Fibroblast of the conjunctiva (primary cell): ENCODE results near the gene SEC61A1.
A peak's percentile ranks its signal among the peaks of the same experiment; 100 is the strongest.

Experiments used
- DNase-seq: peaks from one replicate; pipeline ENCODE4 v3.0.0-alpha.2; 2010; ENCODE audit warnings: low read depth

The SEC61A1 gene

DNA sequence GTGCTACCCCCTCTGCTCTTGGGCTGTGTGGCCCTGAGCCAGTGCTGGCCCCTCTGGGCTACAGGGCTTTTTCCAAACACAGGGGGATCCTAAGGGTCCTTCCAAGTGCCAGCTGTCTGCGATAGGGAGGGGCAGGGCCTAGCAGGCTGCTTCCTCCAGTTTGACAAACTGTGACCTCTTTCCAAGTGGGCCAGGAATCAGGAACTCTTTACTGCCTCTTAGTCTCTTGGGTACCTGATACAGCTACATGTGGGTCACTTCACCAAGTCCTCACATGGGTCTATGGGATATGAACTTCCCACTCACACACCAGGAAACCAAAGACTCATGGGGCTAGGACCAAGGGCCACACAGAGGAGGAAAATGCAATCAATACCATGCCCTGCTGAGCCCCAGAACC lies 25.4 kb downstream of the SEC61A1 start:
- no peak for DNase-seq

DNA sequence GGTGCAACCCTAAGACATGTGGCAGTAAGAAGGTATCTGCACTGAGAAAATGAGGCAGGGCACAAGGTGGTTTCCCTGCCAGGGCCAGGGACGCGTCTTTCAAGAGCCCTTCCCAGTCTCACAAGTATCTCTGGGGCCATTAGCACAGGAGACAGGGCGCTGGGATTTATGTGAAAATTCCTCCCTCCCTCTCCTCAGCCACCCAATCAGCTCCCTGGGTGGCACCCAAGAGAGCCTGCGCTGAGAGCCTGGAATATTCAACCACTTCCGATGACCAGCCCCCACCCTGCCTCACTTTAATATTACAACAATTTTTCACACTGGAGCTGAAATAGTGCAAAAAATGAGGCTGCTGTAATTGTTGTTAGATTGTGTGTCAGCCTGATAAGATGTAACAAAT lies 26.1 kb downstream of the SEC61A1 start:
- no peak for DNase-seq

DNA sequence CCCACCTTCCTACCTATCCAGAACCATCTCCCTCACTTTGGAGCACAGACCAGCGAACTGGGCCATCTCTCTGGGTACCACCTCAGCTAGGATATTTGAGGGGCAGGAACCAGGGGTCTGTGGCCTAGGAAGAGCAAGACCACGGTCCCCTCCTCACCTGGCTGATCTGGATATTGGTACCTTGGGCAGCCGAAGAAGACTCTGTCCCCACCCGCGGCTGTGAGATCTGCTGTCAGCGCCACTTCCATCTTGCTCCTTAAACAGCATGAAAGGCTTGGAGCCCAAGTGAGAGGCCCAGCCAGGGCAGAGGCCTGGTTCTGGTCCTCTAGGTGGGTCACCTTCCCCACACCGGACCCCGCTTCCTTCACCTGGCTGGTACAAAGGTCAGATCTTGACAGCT lies 26.6 kb downstream of the SEC61A1 start:
- DNase-seq = no peak

DNA sequence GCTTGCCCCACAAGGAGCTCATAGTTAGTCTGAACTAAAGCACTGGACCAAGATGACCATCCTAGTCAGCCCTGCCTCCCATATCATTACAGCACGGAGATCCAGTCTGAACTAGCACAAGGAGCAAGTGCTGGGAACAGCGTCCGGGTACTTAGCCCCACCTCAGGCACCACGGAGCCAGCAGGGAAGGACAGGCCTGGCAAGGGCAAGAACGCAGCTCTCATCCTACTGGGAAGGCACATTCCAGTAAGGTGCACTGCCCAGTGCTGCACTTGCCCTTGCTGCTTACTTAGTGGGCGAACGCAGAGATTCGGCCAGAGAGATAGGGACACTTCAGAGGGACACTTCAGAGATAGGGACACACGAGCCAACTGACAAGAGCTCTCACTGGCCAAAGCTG lies 27.6 kb downstream of the SEC61A1 start:
- DNase-seq = no peak

DNA sequence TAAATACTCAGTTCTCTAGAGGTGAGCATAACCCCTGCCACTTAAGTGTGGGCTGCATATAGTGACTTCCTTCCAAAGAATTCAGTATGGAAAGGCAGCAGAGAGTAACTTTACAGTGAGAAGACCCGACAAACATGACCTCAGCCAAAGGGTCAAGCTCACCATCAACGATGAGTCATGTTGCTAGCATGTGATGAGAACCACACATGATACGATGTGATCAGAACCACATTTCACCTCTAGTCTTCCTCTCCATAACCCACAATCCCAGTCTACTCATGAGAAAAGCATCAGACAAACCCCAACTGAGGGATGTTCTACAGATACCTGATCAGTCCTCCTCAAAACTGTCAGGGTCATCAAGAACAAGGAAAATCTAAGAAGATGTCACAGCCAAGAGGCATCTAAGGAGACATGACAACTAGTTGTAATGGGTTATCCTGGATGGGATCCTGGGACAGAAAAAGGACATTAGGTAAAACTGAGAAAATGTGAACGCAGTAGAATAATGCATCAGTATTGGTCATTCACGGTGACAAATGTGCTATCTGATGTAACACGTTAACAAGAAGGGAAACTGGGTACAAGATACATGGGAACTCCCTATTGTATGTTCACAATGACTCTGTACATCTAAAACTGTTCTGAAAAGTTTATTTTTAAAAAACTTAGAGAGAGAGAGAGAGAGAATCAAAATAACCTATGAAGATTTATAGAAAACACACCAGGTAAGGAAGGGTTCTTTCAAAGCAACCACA lies 28.3 kb downstream of the SEC61A1 start:
- peak; percentile 80 for DNase-seq

DNA sequence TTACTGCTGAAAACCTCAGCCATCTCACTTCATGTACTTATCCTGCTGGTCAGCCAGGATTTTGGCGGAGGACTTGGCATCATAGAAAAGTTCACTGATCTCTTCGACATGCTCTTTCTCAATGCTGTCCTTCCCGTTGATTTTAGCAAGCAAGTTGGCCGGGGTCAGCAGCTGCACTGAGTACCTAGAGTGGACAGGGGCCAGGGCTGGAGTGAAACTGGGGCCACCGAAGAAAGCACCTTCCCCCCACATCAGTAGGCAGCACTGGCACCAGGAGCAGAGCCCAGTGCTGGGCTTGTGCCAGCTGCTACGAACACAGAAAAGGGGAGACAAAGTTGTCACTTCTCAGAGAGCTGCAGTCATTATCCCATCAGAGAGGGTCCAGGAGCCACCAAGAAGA lies 29.0 kb downstream of the SEC61A1 start:
- no peak for DNase-seq

DNA sequence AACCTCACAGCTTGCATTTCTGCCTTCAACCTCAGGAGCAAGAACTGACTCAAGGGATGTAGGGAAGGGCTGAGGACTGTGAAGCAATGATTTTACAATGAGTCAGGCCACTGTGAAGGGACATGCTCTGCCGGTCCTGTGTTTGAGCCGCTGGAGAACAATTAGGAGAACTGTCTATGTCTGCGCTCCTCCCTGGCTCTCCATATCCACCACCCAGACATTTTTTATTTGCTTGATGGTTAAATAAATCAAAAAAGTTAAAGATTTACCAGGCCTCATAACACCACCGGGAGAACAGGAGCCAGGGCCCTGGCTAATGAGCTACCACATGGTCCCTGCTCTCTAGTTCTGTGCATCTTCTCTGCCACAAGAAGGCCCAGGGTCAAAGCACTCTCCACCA lies 29.6 kb downstream of the SEC61A1 start:
- DNase-seq = no peak

DNA sequence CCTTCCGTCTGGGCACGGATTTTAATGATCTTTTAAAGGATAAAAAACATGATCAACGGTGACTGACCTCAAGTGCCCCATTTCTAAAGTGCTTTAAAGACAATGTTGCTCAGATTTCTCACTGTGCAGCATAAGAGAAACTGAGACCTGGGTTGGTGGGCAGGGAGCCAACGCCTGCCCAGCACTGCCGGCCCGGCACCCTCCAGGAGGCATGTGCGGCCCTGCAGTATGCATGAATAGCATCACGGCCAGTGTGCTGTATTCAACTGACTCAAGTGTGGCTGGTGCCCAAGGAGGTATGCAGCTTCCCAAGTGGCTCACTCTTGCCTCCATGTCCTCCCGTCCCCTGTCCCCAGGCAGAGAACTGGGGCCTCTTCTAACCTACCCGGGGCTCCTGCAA lies 30.3 kb downstream of the SEC61A1 start:
- no peak for DNase-seq

DNA sequence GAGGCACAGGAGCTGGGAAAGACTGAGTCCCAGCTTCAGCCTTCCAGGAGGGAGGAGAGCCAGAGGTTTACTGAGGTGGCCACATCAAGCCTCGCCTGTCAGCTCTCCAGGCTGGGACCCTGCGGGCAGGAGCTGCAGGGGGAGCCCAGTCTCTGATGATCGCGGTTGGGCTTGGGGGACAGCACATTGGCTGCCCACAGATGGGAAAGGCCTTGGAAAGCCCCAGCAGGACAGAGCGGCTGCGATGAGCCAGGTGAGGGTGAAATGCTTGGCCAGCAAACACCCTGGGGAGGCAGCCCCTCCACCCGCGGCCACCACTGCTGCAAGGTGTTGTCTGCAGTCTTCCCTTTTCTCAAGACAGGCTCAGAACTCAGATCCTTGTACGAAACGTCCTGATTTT lies 31.2 kb downstream of the SEC61A1 start:
- no peak for DNase-seq

DNA sequence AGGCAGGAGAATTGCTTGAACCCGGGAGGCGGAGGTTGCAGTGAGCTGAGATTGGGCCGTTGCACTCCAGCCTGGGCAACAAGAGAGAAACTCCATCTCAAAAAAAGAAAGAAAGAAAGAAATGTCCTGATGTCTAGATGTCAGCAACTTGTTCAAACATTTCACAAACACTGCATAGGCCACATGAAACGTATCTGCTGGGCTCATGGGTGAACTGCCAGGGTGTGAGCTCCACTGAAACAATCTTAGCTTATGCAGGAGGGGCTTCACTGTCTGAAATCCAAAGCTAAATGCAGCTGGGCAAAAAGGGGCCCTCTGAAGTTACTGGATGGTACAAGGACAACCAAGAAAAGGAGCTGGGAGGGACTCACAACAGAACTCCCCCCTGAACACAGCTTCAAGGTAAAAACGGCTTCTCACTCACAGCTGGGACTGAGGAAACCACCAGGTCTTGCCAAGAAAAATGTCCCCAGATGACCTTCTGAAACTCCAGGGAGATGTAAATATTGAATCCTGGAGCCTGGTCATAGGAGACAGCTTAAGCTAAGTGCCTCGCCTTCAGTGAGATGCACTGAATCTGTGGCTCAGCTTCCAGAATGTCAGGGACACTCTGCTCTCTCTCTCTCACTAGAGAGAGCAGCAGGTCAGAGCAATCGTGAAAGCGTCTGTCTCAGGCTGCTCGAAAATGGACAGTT lies 31.9 kb downstream of the SEC61A1 start:
- DNase-seq = peak; percentile 41

DNA sequence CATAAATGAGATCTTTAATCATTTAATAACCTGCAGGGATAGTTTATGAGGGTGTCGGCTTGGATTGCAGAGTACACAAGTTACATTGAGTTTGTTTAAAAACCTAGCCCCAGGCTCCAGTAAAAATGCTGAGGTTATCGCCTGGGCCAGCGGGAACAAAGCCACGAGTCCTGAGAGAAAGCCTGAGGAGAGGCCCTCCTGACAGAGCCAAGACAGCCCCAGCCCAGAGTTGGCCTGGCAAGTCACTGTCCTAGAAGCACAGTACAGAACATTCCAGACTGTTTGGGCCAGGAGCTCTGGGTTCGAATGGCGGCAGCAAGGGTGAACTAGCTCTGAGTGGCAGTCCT lies 32.4 kb downstream of the SEC61A1 start:
- DNase-seq = no peak

DNA sequence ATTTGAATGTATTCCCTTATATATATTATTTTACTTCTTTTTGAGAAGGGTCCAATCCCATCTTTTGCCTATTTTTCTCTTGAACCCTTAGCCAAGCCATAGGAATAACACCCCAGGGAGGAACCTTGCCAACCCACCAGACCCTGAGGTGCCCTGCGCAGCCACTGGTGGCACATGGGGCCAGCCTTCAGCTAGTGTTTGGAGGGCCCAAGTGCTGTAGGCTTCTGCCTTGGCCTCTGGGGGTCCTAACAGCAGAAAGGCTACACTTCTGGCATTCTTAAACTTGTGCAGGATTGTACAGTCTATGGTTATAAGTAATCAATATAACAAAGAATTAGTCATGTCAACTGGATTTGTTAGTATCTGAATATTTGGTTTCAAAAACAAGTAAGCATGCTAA lies 36.9 kb downstream of the SEC61A1 start:
- no peak for DNase-seq

DNA sequence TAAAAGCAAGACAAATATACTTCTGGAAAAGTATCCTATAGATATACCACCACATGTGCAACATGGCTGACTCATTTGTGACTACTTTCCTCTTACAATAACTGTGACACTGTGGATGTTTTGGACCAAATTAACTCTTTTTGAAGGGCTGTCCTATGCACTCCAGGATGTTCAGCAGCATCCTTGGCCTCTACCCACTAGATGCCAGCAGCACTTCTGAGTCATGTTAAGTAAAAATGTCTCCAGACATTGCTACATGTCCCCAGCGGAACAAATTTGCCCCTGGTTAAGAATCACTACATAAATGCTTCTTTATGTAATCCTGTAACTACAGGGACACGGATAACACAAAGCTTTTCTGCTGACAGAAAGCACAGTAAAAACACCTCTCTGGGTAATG lies 39.3 kb downstream of the SEC61A1 start:
- no peak for DNase-seq

DNA sequence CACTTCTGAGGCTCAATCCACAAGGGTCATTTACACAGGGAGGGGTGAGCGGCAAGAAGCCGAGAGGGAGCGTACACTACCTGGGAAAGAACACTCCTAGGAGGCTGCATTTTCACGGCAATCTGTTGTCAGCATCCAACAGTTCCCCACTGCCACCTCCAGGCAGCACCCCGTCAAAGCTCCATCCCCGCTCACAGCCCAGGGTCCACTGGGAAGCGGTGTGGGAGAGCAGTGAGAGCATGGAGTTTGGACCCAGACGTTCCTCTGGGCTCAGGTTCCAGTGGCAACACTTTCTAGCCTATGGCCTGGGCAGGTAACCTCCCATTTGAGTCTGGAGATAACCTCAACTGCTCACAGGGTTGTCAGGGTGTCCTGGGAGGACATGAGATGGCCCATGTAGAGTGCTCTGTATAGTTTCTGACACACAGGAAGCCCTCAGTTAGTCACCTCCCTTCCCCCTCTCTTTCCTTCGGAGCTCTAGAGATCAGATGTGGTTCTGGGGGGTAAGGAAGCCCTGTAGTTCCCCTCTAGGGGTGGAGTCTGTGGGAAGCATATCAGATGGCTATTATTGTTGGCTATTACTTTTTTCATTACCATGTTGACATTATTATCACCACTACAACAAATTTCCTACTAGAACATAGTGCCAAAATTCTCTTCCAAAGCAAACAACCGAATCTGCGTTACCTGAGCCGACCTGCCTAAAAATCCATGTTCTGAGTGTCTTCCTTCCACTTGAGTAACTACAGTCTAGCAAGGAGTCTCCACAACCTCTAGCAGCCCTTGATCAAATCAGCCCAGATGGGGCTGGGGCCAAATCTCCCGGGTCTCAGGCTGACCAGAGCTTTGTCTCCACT lies 42.3 kb downstream of the SEC61A1 start:
- DNase-seq = no peak

DNA sequence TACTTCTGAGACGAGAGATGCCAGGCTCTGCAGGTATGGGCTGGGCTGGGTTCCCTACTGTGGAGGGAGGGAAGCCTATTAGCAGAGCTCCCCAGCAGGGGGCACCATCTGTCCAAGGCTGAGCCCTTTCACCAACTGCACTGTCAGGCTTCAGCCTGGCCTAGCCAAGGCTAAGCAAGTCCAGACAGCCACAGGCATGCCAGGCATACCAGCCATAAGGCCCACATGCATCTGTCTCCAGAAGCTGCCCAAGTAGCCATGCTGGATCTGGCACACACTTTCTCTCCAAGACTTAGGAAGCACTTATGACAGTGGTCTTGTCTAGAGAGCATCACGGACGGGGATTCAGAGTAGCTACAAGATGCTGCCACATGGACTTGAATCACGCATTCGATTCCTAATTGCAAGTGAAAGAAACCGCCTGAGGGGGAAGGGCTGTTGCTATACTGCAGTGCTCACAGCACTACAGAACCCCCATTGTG lies 43.0 kb downstream of the SEC61A1 start:
- peak; percentile 76 for DNase-seq

DNA sequence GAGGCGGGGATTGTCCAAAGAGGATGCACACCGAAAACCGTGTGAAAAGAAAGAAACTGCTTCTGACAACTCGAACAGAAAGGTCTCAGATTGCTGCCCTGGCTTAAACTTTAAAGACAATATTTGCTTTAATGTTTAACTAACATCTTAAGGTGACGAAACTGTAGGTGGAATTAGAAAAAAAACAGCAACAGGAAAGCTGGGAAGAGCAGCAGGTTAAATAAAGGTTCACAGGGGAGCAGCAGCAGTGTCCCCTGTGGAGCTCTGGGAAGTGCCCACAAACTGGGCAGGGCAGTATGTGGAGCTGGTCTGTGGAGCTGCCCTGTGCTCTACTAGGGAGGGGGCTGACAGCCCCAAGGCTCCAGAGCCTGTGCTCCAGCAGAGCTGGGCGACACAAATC lies 46.0 kb downstream of the SEC61A1 start:
- no peak for DNase-seq

DNA sequence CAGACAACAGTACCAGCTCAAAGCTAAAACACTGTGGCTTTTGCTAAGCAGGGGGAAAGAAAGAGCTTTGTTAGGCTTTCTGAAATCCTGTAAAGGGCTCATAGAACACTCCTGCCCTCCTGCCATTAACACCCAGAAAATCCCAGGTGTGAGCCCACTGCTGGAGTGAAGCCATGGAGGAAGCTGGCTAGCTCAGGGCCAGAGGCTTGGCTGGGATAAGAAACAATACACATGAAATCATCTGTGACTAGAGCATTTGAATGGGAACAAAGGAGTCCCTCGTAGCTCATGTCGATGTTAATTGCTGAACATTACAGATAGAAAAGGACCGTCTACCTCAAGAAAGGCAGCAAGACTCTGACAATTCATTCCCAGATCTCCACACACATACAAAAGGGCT lies 47.9 kb downstream of the SEC61A1 start:
- DNase-seq = no peak

DNA sequence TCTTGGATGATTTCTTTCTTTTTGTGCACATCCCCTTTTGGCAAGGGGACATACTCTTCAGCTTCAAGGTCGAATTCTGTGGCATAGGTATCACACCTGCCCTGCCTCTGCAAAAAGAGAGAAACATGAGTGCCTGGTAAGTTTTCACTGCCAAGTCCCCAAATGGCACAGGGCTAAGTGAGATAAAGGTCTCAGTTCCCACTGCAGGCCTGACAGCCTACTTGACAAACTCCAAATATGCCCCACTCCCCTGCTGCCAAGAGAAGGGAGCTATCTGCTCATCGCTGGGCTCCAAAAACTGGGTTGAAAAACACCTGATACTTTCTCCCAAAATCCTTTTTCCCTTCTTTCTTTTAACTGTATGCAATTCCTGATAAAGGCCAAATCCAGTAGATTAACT lies 48.4 kb downstream of the SEC61A1 start:
- no peak for DNase-seq

DNA sequence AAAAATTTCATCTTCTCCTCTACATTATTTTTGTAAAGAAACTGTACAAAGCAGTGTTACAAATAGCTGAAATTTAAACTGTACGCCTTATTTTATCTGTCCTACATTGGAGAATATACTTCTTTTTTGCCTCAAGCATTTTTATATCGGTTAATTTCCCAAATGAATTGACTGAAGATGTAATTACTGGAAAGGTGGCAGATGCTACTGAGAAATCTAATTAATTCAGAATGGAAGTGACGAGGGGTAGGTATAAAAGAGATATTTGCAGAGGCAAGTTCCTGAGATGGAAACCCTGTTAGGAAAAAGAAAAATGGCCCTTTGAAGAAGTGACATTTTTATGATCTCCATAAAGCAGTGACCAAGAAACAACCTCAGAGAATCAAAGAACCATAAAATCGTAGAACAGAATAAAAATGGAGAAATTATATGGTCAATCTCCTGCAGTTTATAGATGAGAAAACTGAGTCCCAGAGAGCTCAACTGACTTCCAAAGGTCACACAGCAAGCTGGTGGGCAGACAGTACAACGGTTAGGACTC lies 51.0 kb downstream of the SEC61A1 start:
- no peak for DNase-seq

DNA sequence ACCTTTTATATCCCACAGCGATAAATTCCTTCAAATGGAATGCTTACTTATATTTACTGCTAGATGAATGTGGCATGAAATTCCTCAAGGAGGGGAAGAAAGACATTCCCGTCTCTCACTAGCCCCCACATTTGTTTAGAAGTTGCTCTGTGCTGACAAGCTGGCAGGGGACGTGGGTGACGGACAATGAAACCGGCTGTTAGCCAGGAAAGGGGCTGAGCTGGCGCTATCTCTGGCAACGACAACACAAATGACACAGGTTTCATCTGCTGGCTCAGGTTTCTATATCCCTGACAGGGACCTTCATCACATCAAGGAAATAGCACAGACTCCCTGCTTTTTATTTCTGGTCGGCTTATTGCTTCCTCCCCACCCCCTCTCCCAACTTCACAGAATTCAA lies 55.6 kb downstream of the SEC61A1 start:
- DNase-seq = no peak

DNA sequence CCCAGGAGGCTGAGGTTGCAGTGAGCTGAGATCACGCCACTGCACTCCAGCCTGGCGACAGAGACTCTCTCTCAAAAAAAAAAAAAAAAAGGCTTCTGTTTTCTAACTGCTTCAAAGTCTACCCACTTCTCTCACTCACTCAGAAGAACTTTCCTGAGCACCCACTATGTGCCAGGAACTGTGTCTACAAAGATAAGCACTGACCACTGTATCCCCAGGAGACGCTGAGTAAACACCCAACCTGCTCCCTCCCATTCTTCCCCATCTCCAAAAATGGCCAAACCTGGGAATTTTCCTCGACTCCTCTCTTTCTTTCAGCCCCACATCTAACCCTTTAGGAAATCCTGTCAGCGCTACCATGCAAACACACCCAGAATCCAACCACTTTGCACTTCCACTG lies 58.9 kb downstream of the SEC61A1 start:
- no peak for DNase-seq

DNA sequence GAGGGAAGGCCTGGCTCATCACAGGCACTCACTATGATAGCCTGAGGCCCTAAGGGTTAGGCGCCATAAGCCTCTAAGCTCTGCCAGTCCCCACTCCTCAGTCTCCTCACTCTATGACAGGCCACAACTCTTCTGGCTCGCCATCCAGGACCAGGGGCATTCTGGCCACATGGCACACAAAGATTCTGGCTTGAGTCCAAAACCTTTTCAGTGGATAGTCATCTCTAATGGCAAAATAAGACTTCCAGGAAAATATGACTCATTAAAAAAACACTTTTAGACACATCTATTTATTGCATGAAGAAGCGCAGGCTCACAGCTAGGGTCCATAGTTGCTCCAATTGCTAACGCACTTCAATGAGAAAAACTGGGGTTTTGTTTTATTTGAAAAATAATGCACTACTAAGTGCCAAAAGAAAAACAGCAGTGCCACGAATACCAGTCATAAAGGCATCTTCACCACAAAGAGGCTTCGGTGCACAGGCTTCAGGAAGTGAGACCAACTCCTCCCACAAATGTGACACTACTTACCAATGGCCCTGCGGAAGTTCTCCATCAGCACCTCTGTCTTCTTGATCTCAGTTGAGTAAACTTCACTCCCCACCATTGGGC lies 60.2 kb downstream of the SEC61A1 start:
- peak; percentile 84 for DNase-seq
